ENCODE results near the gene MRPL33. TPM values are rescaled to one million over a fixed set of nuclear protein-coding genes. Genes with fewer than 3 reads are reported as not detected.

MRPL33 gene
- total RNA-seq (10 to 100 TPM; 31.2 to 35.7 TPM), polyA plus RNA-seq (100 to 1,000 TPM in 1 of 2 donors, 10 to 100 TPM in 1; 46.2 to 130 TPM)

DNA sequence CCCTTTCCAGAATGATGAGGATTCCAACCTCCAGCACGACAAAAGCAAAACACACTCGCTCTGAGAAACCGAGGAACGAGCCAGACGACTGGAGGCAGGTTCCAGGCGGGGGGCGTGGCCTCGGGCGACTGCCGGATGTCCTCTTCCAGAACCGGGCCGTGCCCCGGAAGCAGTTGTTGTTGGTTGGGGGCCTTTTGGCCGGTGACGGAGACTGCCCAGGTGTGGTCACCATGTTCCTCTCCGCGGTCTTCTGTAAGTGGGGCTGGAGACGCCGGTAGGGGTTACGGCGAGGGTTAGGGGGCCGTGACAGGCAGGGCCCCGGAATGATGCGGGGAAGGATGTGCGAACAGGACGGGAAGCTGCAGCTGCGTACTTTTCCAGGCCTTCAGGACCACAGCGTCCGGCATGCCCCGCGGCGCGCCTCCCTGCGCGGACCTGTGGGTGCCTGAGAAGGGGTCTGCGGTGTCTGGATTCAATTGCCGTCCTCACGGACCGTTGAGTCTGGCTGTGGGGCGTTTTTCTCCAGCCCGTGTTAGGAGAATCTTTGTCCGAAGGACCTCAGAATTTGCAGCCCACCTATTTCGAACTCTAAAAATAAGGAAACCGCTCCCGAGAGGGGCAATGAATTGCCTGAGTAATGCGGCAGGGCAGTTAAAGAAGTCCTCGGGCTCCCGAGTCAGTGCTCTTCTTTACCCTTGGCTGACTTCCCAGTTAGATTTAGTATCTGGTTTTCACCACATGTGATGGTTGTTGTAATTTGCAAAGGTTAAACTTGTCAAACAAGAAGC, at the start of gene MRPL33:
Gene MRPL33, plus strand, starts transcription at position 172 of the 788 bp plus-strand sequence. Its CDS starts 59 bp downstream, at position 231.
- H3K4me3 ChIP-seq (ENCODE audit: low read depth in 1 of 3, low read length in 3 of 3): peak within 1 kb of the TSS; percentile 81 to 97 (median 92)
- peak within 1 kb of the TSS; percentile 87 to 98 for H3K27ac ChIP-seq (ENCODE audit: low read depth in 1 of 2, low read length in 2 of 2)
- peaks cover 0 to 10% (median under 1%) of the 10 kb centered on the region in 4 donors for H3K36me3 ChIP-seq (ENCODE audit: control insufficient read depth in 4 of 4, insufficient read depth in 3 of 4, low read depth in 1 of 4, low read length in 3 of 4)
- peak within 1 kb of the TSS; percentile 77 to 82 for H3K9ac ChIP-seq (ENCODE audit: low read depth in 1 of 2, low read length in 2 of 2)
- peak; percentile 66 for TF ChIP-seq MAX (IDR thresholded peaks at IDR 0.05)
- TF ChIP-seq HNF4A (conservative IDR thresholded peaks at IDR 0.05): peak; percentile 14 to 40
- peak; percentile 72 for TF ChIP-seq YY1 (IDR thresholded peaks at IDR 0.05)
- peak; percentile 59 for TF ChIP-seq SP1 (IDR thresholded peaks at IDR 0.05)
- peak; percentile 11 for TF ChIP-seq HNF4G (IDR thresholded peaks at IDR 0.05)
- TF ChIP-seq TAF1 (conservative IDR thresholded peaks at IDR 0.05): peak; percentile 45
- no peak for TF ChIP-seq JUND (IDR thresholded peaks at IDR 0.05)
- TF ChIP-seq, protein P1, sequence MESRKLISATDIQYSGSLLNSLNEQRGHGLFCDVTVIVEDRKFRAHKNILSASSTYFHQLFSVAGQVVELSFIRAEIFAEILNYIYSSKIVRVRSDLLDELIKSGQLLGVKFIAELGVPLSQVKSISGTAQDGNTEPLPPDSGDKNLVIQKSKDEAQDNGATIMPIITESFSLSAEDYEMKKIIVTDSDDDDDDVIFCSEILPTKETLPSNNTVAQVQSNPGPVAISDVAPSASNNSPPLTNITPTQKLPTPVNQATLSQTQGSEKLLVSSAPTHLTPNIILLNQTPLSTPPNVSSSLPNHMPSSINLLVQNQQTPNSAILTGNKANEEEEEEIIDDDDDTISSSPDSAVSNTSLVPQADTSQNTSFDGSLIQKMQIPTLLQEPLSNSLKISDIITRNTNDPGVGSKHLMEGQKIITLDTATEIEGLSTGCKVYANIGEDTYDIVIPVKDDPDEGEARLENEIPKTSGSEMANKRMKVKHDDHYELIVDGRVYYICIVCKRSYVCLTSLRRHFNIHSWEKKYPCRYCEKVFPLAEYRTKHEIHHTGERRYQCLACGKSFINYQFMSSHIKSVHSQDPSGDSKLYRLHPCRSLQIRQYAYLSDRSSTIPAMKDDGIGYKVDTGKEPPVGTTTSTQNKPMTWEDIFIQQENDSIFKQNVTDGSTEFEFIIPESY (IDR thresholded peaks at IDR 0.05): no peak
- TF ChIP-seq CTCF (IDR thresholded peaks at IDR 0.05; ENCODE audit: low read depth, low read length, missing input control): no peak
- TF ChIP-seq EGR1 (IDR thresholded peaks at IDR 0.05; ENCODE audit: low read depth in 2 of 2): peak in 1 of 2 donors; percentile 45
- TF ChIP-seq FOXA1 (IDR thresholded peaks at IDR 0.05): no peak
- TF ChIP-seq NR2F2 (IDR thresholded peaks at IDR 0.05): peak; percentile 73
- peak; percentile 42 to 55 for TF ChIP-seq RAD21 (IDR thresholded peaks at IDR 0.05)
- TF ChIP-seq GABPA (IDR thresholded peaks at IDR 0.05 in 1 of 2, conservative IDR thresholded peaks at IDR 0.05 in 1 of 2): peak; percentile 96 to 98
- no peak for TF ChIP-seq FOXA2 (IDR thresholded peaks at IDR 0.05)
- TF ChIP-seq RXRA (IDR thresholded peaks at IDR 0.05): peak in 1 of 2 donors; percentile 72
- peak; percentile 85 for TF ChIP-seq REST (IDR thresholded peaks at IDR 0.05)
- peak; percentile 32 for TF ChIP-seq ATF3 (IDR thresholded peaks at IDR 0.05)
- H3K4me1 ChIP-seq (ENCODE audit: control insufficient read depth in 4 of 4, insufficient read depth in 4 of 4, low read length in 3 of 4): peaks cover 2 to 30% (median 18%) of the 10 kb centered on the region in 4 donors
- WGBS: under 1% methylated on average over 48 of the region's 48 CpGs
- H3K9me3 ChIP-seq (ENCODE audit: control insufficient read depth in 4 of 4, low read length in 3 of 4): no peaks in the 10 kb centered on the region
- peak; percentile 93 for DNase-seq (ENCODE audit: low spot score)
- H3K27me3 ChIP-seq (ENCODE audit: control insufficient read depth in 4 of 4, insufficient read depth in 4 of 4, low read length in 3 of 4): no peaks in the 10 kb centered on the region
